Kidney (tissue), 14 donors: ENCODE data around the gene RGS1. TPM values are rescaled to one million over a fixed set of nuclear protein-coding genes. Genes with fewer than 3 reads are reported as not detected.

Source experiments
- DNase-seq, 5 donors: peaks; one replicate each; pipeline ENCODE4 v3.0.0-alpha.2; 2013 to 2020
- FAIRE-seq: peaks from 2 replicates; lab custom pipeline; 2012; peaks lifted over from hg19 to GRCh38; lab: Jason Lieb, UNC
- H3K27ac ChIP-seq, 2 donors: one replicate each; pipeline ENCODE4 v1.7.0; 2013; ENCODE audit warnings: low read depth in 2 of 2, low read length in 2 of 2, inconsistent platforms in 1 of 2
- H3K27me3 ChIP-seq: one replicate; pipeline ENCODE4 v1.7.1; 2013; ENCODE audit warnings: low read length, inconsistent platforms; ENCODE audit not compliant: control insufficient read depth, insufficient read depth
- H3K36me3 ChIP-seq, 3 donors: one replicate each; pipeline versions ENCODE4 v1.7.0 to v1.7.1; 2013; ENCODE audit warnings: low read length in 3 of 3, control low read depth in 1 of 3, inconsistent platforms in 1 of 3; ENCODE audit not compliant: insufficient read depth in 3 of 3, control insufficient read depth in 2 of 3
- H3K4me1 ChIP-seq, 3 donors: one replicate each; pipeline versions ENCODE4 v1.7.0 to v1.7.1; 2013; ENCODE audit warnings: low read length in 3 of 3, inconsistent platforms in 1 of 3, low read depth in 1 of 3; ENCODE audit not compliant: control insufficient read depth in 2 of 3, insufficient read depth in 2 of 3
- H3K4me3 ChIP-seq, 3 donors: one replicate each; pipeline versions ENCODE4 v1.7.0 to v1.8.1; 2013; ENCODE audit warnings: low read length in 3 of 3, control low read depth in 1 of 3, inconsistent platforms in 1 of 3
- H3K9ac ChIP-seq, 3 donors: one replicate each; pipeline versions ENCODE4 v1.7.0 to v1.7.1; 2013; ENCODE audit warnings: low read length in 3 of 3, control low read depth in 1 of 3, inconsistent platforms in 1 of 3
- H3K9me3 ChIP-seq, 3 donors: one replicate each; pipeline versions ENCODE4 v1.7.0 to v1.7.1; 2013; ENCODE audit warnings: low read length in 3 of 3, control low read depth in 1 of 3, inconsistent platforms in 1 of 3; ENCODE audit not compliant: control insufficient read depth in 2 of 3, insufficient read depth in 1 of 3
- CTCF ChIP-seq: IDR thresholded peaks from 3 replicates; pipeline ENCODE4 v1.5.1; 2012; ENCODE audit warnings: mild to moderate bottlenecking, moderate library complexity, borderline replicate concordance; ENCODE audit not compliant: insufficient read depth; ENCODE audit errors: extremely low read depth
- intact Hi-C: fragments of 100-400 bp; cut with DNase I; formaldehyde crosslinking; loops from one replicate; pipeline ENCODE4 v1.11.1; 2022
- polyA plus RNA-seq: library from polyadenylated mRNA; stranded (reverse); fragments of 350-450 nt; fragmentation: Illumina TruSeq; extraction: RNeasy Lipid Tissue Mini Kit (QIAGEN cat#74804); gene quantifications from one replicate; pipeline ENCODE4 v1.2.3, GENCODE V29; 2014; ENCODE audit warnings: low read depth, low replicate concordance; ENCODE audit not compliant: insufficient read depth
- total RNA-seq: library from RNA; stranded (reverse); fragmentation: NEBNext Ultra II Directional; extraction: Animal tissue kit (Norgen Biotek cat#: 25700); gene quantifications from one replicate; pipeline ENCODE4 v1.2.1, GENCODE V29; 2021
- donor health status: control.
- donor health status: control.
- donor health status: control.
- donor health status: control.
- donor health status: control.
- donor health status: DM: yes; HTN: yes; CAD: no.
- donor health status: Normal renal cell carcinoma (clear cell type).

The RGS1 gene
- total and polyA plus RNA-seq, 2 donors from 2014 or later, result 5.0 to 50.2 TPM

DNA sequence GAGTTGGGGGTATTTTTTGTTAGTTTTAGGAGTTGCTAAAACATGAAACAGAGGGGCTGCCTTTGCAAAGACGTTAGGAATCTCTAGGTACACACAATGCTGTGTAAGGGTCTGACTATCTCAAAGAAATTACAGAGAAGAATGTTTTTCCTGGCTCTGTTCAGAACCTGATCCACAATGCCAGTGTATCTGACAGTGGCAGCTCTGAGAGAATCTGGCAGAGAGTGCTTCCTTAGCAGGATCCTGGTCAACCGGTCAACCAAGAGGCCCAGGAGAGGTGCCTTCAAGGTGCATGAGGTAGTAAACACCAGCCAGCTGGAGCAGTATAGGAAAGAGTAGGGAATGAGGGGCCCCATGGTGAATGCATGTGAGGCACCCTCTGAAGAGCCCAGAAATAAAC is 40.9 kb upstream of the RGS1 start:
- TF ChIP-seq CTCF, result no peak
- Histone ChIP-seq H3K9me3 (no peaks in the 10 kb centered on the region), H3K9ac (no peak overlapping the region), H3K36me3 (no peaks in the 10 kb centered on the region), H3K4me3 (no peak overlapping the region), H3K4me1 (peaks cover 0 to 2% (median 0%) of the 10 kb centered on the region in 3 donors), H3K27me3 (no peaks in the 10 kb centered on the region), H3K27ac (no peak overlapping the region)
- FAIRE-seq (no peak), DNase-seq (no peak)
- intact Hi-C loops, result no loop called here

- Histone ChIP-seq H3K27me3 (no peaks in the 10 kb centered on the region), H3K9ac (no peak overlapping the region), H3K4me3 (no peak overlapping the region), H3K4me1 (peaks cover 0 to 2% (median 0%) of the 10 kb centered on the region in 3 donors), H3K9me3 (no peaks in the 10 kb centered on the region), H3K36me3 (no peaks in the 10 kb centered on the region), H3K27ac (no peak overlapping the region)
- DNase-seq (no peak), FAIRE-seq (no peak)
- TF ChIP-seq CTCF, result no peak
- intact Hi-C loops, result no loop called here
Observed at GRCh38 chr1:192535916-192536664, 39.5 kb upstream of the RGS1 start.

- FAIRE-seq (no peak), DNase-seq (peak in 2 of 5 donors; percentile 52 to 70)
- Histone ChIP-seq H3K27me3 (no peaks in the 10 kb centered on the region), H3K9me3 (no peaks in the 10 kb centered on the region), H3K4me3 (no peak overlapping the region), H3K9ac (no peak overlapping the region), H3K36me3 (no peaks in the 10 kb centered on the region), H3K27ac (no peak overlapping the region), H3K4me1 (peaks cover 0 to 2% (median 0%) of the 10 kb centered on the region in 3 donors)
- intact Hi-C loops, result no loop called here
- TF ChIP-seq CTCF, result no peak
Observed at GRCh38 chr1:192538407-192539296, 36.9 kb upstream of the RGS1 start.
